H9 (cell line): ENCODE measurements around the gene MRGPRX3. TPM values are rescaled to one million over a fixed set of nuclear protein-coding genes. Genes with fewer than 3 reads are reported as not detected.

Experiments
- DNase-seq: peaks from one replicate; pipeline ENCODE4 v3.0.0-alpha.2; 2017
- H2AFZ ChIP-seq: one replicate; pipeline ENCODE4 v1.6.1; 2013; ENCODE audit warnings: mild to moderate bottlenecking, low read length, control low read depth, moderate library complexity
- H2AK5ac ChIP-seq: 2 replicates; pipeline ENCODE4 v1.6.1; 2013; ENCODE audit warnings: low read length, control low read depth, mixed read lengths; ENCODE audit not compliant: insufficient read length
- H2BK120ac ChIP-seq: one replicate; pipeline ENCODE4 v1.6.1; 2013; ENCODE audit warnings: low read depth, mild to moderate bottlenecking, low read length, control low read depth, inconsistent platforms; ENCODE audit not compliant: poor library complexity, severe bottlenecking
- H2BK12ac ChIP-seq: 2 replicates; pipeline ENCODE4 v1.6.1; 2013; ENCODE audit warnings: low read length, control low read depth, mixed read lengths, low read depth; ENCODE audit not compliant: insufficient read length
- H2BK15ac ChIP-seq: 2 replicates; pipeline ENCODE4 v1.6.1; 2013; ENCODE audit warnings: low read depth, low read length, control low read depth
- H2BK20ac ChIP-seq: one replicate; pipeline ENCODE4 v1.6.1; 2013; ENCODE audit warnings: low read depth, mild to moderate bottlenecking, low read length, control low read depth, inconsistent platforms; ENCODE audit not compliant: poor library complexity, severe bottlenecking
- H2BK5ac ChIP-seq: 2 replicates; pipeline ENCODE4 v1.6.1; 2013; ENCODE audit warnings: low read length, control low read depth, mixed read lengths; ENCODE audit not compliant: insufficient read length
- H3K14ac ChIP-seq: 2 replicates; pipeline ENCODE4 v1.6.1; 2013; ENCODE audit warnings: low read length, control low read depth; ENCODE audit not compliant: insufficient read depth
- H3K18ac ChIP-seq: 2 replicates; pipeline ENCODE4 v1.6.1; 2013; ENCODE audit warnings: low read depth, mild to moderate bottlenecking, mixed read lengths, low read length, control low read depth; ENCODE audit not compliant: insufficient read length
- H3K23ac ChIP-seq: 2 replicates; pipeline ENCODE4 v1.6.1; 2013; ENCODE audit warnings: low read length, control low read depth, mixed read lengths, low read depth; ENCODE audit not compliant: insufficient read length
- H3K23me2 ChIP-seq: 2 replicates; pipeline ENCODE4 v1.6.1; 2013; ENCODE audit warnings: low read depth, mild to moderate bottlenecking, mixed read lengths, low read length, control low read depth; ENCODE audit not compliant: insufficient read length, poor library complexity, severe bottlenecking
- H3K27ac ChIP-seq: 2 replicates; pipeline ENCODE4 v1.5.1; 2013; ENCODE audit warnings: low read length, control low read depth, mixed read lengths, low read depth; ENCODE audit not compliant: insufficient read length
- H3K27me3 ChIP-seq: 2 replicates; pipeline ENCODE4 v1.6.1; 2013; ENCODE audit warnings: low read length, control low read depth, inconsistent platforms; ENCODE audit not compliant: insufficient read depth
- H3K4ac ChIP-seq: 2 replicates; pipeline ENCODE4 v1.6.1; 2013; ENCODE audit warnings: low read depth, mild to moderate bottlenecking, control low read depth, inconsistent platforms, low read length, moderate library complexity
- H3K4me1 ChIP-seq: 2 replicates; pipeline ENCODE4 v1.6.1; 2013; ENCODE audit warnings: low read length, control low read depth, inconsistent platforms; ENCODE audit not compliant: insufficient read depth
- H3K4me2 ChIP-seq: 2 replicates; pipeline ENCODE4 v1.6.1; 2013; ENCODE audit warnings: low read length, control low read depth, mixed read lengths; ENCODE audit not compliant: insufficient read length, insufficient read depth
- H3K56ac ChIP-seq: 2 replicates; pipeline ENCODE4 v1.6.1; 2013; ENCODE audit warnings: low read depth, mild to moderate bottlenecking, mixed read lengths, low read length, control low read depth; ENCODE audit not compliant: insufficient read length
- H3K79me1 ChIP-seq: 2 replicates; pipeline ENCODE4 v1.6.1; 2013; ENCODE audit warnings: low read depth, mild to moderate bottlenecking, moderate library complexity, low read length, control low read depth, inconsistent platforms; ENCODE audit not compliant: insufficient read depth, poor library complexity, severe bottlenecking
- H3K79me2 ChIP-seq: 2 replicates; pipeline ENCODE4 v1.6.1; 2013; ENCODE audit warnings: low read length, control low read depth, inconsistent platforms; ENCODE audit not compliant: insufficient read depth
- H3K9ac ChIP-seq: 2 replicates; pipeline ENCODE4 v1.6.1; 2013; ENCODE audit warnings: low read length, control low read depth, mixed read lengths; ENCODE audit not compliant: insufficient read length; ENCODE audit errors: extremely low read depth
- H3K9me3 ChIP-seq: one replicate; pipeline ENCODE4 v1.6.1; 2013; ENCODE audit warnings: low read depth, low read length, inconsistent platforms; ENCODE audit not compliant: control insufficient read depth
- H3T11ph ChIP-seq: one replicate; pipeline ENCODE4 v1.6.1; 2013; ENCODE audit warnings: mild to moderate bottlenecking, low read length, control low read depth, inconsistent platforms
- H4K20me1 ChIP-seq: one replicate; pipeline ENCODE4 v1.6.1; 2013; ENCODE audit not compliant: control insufficient read depth, insufficient read length, insufficient read depth
- H4K5ac ChIP-seq: 2 replicates; pipeline ENCODE4 v1.6.1; 2013; ENCODE audit warnings: low read depth, mild to moderate bottlenecking, mixed read lengths, low read length, control low read depth; ENCODE audit not compliant: insufficient read length
- H4K8ac ChIP-seq: replicated peaks from 2 replicates; pipeline ENCODE4 v1.6.1; 2013; ENCODE audit warnings: low read length, control low read depth, mixed read lengths, low read depth; ENCODE audit not compliant: insufficient read length
- H4K91ac ChIP-seq: 2 replicates; pipeline ENCODE4 v1.6.1; 2013; ENCODE audit warnings: low read depth, mild to moderate bottlenecking, moderate library complexity, mixed read lengths, low read length, control low read depth; ENCODE audit not compliant: insufficient read length
- H3K27ac Mint-ChIP-seq, 3 experiments: 2 replicates in 2 of 3; 3 replicates in 1 of 3; pipeline ENCODE4 v1.8.0; 2020 to 2021; ENCODE audit warnings: mixed read lengths in 3 of 3, mild to moderate bottlenecking in 1 of 3, moderate library complexity in 1 of 3
- H3K27me3 Mint-ChIP-seq: 2 replicates; pipeline ENCODE4 v1.8.0; 2021; ENCODE audit warnings: low read depth, mild to moderate bottlenecking, moderate library complexity, mixed read lengths
- H3K36me3 Mint-ChIP-seq, 3 experiments: 2 replicates in 2 of 3; 3 replicates in 1 of 3; pipeline ENCODE4 v1.8.0; 2020 to 2021; ENCODE audit warnings: low read depth in 3 of 3, mixed read lengths in 3 of 3; ENCODE audit not compliant: insufficient read depth in 1 of 3
- H3K4me1 Mint-ChIP-seq, 2 experiments: 2 replicates each; pipeline ENCODE4 v1.8.0; 2020; ENCODE audit warnings: mixed read lengths in 2 of 2
- H3K4me3 Mint-ChIP-seq, 2 experiments: 2 replicates in 1 of 2; 3 replicates in 1 of 2; pipeline ENCODE4 v1.8.0; 2020 to 2021; ENCODE audit warnings: mild to moderate bottlenecking in 2 of 2, mixed read lengths in 2 of 2, moderate library complexity in 1 of 2
- H3K9me3 Mint-ChIP-seq, 2 experiments: 2 replicates in 1 of 2; 3 replicates in 1 of 2; pipeline ENCODE4 v1.8.0; 2020; ENCODE audit warnings: mild to moderate bottlenecking in 2 of 2, mixed read lengths in 2 of 2, moderate library complexity in 1 of 2
- CTCF ChIP-seq: fragments of 200-600 bp; sonication (generic); conservative IDR thresholded peaks from 3 replicates; pipeline ENCODE4 v1.8.0; 2021; ENCODE audit warnings: antibody characterized with exemption, mild to moderate bottlenecking
- WGBS: extraction: QIAGEN DNeasy Blood & Tissue Kit; methylation state at CpG from one replicate; pipeline ENCODE4 v1.1.7; 2013; ENCODE audit warnings: missing lambda C conversion rate, low lambda C conversion rate, mixed read lengths; ENCODE audit not compliant: insufficient read length; ENCODE audit errors: extremely low coverage; 5-methylcytosine and 5-hydroxymethylcytosine counted together
- total RNA-seq: library from RNA; stranded (reverse); gene quantifications from 2 replicates; pipeline ENCODE4 v1.2.1, GENCODE V29; 2021

Gene MRGPRX3
- total RNA-seq, 1 experiment from 2014 or later: not detected

- Histone ChIP-seq H4K20me1 (no peaks in the 10 kb centered on the region), H3K4me1 (peaks cover 9% of the 10 kb centered on the region), H3K79me1 (no peaks in the 10 kb centered on the region), H3K4me2 (no peak overlapping the region), H3K79me2 (no peaks in the 10 kb centered on the region), H3K4ac (no peak overlapping the region), H3K14ac (no peak overlapping the region), H2BK5ac (no peak overlapping the region), H2BK12ac (no peak overlapping the region), H4K91ac (no peak overlapping the region), H2AFZ (no peak overlapping the region), H3K23me2 (no peaks in the 10 kb centered on the region), H3K27me3 (no peaks in the 10 kb centered on the region), H3K23ac (no peak overlapping the region), H3K9ac (no peak overlapping the region), H3T11ph (no peak overlapping the region), H2BK20ac (no peak overlapping the region), H3K18ac (no peak overlapping the region), H4K5ac (no peak overlapping the region), H2BK15ac (no peak overlapping the region), H3K27ac (no peak overlapping the region), H2BK120ac (no peak overlapping the region), H4K8ac (no peak overlapping the region), H3K56ac (no peak overlapping the region), H2AK5ac (no peak overlapping the region), H3K9me3 (no peaks in the 10 kb centered on the region)
- TF ChIP-seq CTCF: no peak
- Mint-ChIP-seq H3K9me3 (peaks cover 2 to 8% of the 10 kb centered on the region in 2 experiments; a peak in 2 of 5 replicates), H3K27ac (peak overlapping the region in 1 of 3 experiments; percentile 72; a peak in 2 of 7 replicates), H3K36me3 (no peaks in the 10 kb centered on the region), H3K4me3 (no peak overlapping the region), H3K4me1 (peaks cover 14 to 16% of the 10 kb centered on the region in 2 experiments), H3K27me3 (peaks cover 2% of the 10 kb centered on the region; the same call in 1 of the 2 replicates)
- peak; percentile 34 for DNase-seq
- no CpG with 5 or more reads among the region's 2 CpGs for WGBS
These were observed 2.9 kb downstream of the MRGPRX3 start for GRCh38 chr11:18135308-18135707.
